WTC11 (cell line): ENCODE measurements around the gene ETV2. TPM values are rescaled to one million over a fixed set of nuclear protein-coding genes. Genes with fewer than 3 reads are reported as not detected.

ENCODE experiments used
- ATAC-seq: fragments of 200-7000 bp; cut with Tn5 transposase; 2 replicates; pipeline ENCODE4 v1.10.0; 2021; ENCODE audit warnings: mild to moderate bottlenecking, moderate library complexity
- CTCF ChIA-PET: fragments of 300-600 bp; sonication (Branson Sonifier 250); formaldehyde crosslinking; loops from one replicate; lab custom pipeline; 2021; ENCODE audit warnings: antibody characterized with exemption; lab: Charles Lee
- POLR2A ChIA-PET: fragments of 350-600 bp; sonication (Branson Sonifier 250); formaldehyde crosslinking; loops from one replicate; lab custom pipeline; 2021; ENCODE audit warnings: antibody characterized with exemption; lab: Charles Lee
- DNase-seq: peaks from one replicate; pipeline ENCODE4 v3.0.0; 2021; ENCODE audit warnings: low spot score
- H3K27ac Mint-ChIP-seq: 2 replicates; pipeline ENCODE4 v1.8.0; 2021; ENCODE audit warnings: mixed read lengths
- H3K27me3 Mint-ChIP-seq: 2 replicates; pipeline ENCODE4 v1.8.0; 2021; ENCODE audit warnings: low read depth, mild to moderate bottlenecking, moderate library complexity, mixed read lengths
- H3K36me3 Mint-ChIP-seq: 2 replicates; pipeline ENCODE4 v1.8.0; 2021; ENCODE audit warnings: mixed read lengths
- H3K4me1 Mint-ChIP-seq: 2 replicates; pipeline ENCODE4 v1.8.0; 2022; ENCODE audit warnings: mixed read lengths
- H3K4me3 Mint-ChIP-seq: 2 replicates; pipeline ENCODE4 v1.8.0; 2021; ENCODE audit warnings: mild to moderate bottlenecking, moderate library complexity, mixed read lengths
- H3K9me3 Mint-ChIP-seq: 2 replicates; pipeline ENCODE4 v1.8.0; 2021; ENCODE audit warnings: mixed read lengths
- ETV6 ChIP-seq: sonication (generic); formaldehyde crosslinking; IDR thresholded peaks from 2 replicates; pipeline ENCODE4 v1.8.1; 2022; ENCODE audit warnings: mild to moderate bottlenecking, missing genetic modification reagents
- JAZF1 ChIP-seq: fragments of 250-450 bp; sonication (Bioruptor Pico); IDR thresholded peaks from 2 replicates; pipeline ENCODE4 v1.9.0; 2021; ENCODE audit warnings: moderate library complexity, mild to moderate bottlenecking, inconsistent platforms
- JUN ChIP-seq: sonication (generic); formaldehyde crosslinking; IDR thresholded peaks from 2 replicates; pipeline ENCODE4 v1.8.0; 2023; ENCODE audit warnings: mild to moderate bottlenecking, missing genetic modification reagents
- KAT7 ChIP-seq: sonication (generic); formaldehyde crosslinking; IDR thresholded peaks from 2 replicates; pipeline ENCODE4 v1.8.1; 2023; ENCODE audit warnings: missing genetic modification reagents, mild to moderate bottlenecking, borderline replicate concordance
- NR3C1 ChIP-seq: sonication (generic); formaldehyde crosslinking; conservative IDR thresholded peaks from 2 replicates; pipeline ENCODE4 v1.8.1; 2023; ENCODE audit warnings: low read depth, mild to moderate bottlenecking, missing genetic modification reagents
- SMAD3 ChIP-seq: sonication (generic); formaldehyde crosslinking; IDR thresholded peaks from 2 replicates; pipeline ENCODE4 v1.8.0; 2022; ENCODE audit warnings: missing genetic modification reagents, mild to moderate bottlenecking, borderline replicate concordance
- SMAD4 ChIP-seq: sonication (generic); formaldehyde crosslinking; IDR thresholded peaks from 2 replicates; pipeline ENCODE4 v1.8.0; 2022; ENCODE audit warnings: mild to moderate bottlenecking, missing genetic modification reagents
- TEAD1 ChIP-seq: sonication (generic); formaldehyde crosslinking; IDR thresholded peaks from 2 replicates; pipeline ENCODE4 v1.8.0; 2022; ENCODE audit warnings: mild to moderate bottlenecking, missing genetic modification reagents
- ZNF263 ChIP-seq: sonication (generic); formaldehyde crosslinking; IDR thresholded peaks from 2 replicates; pipeline ENCODE4 v1.8.1; 2022; ENCODE audit warnings: low read depth, mild to moderate bottlenecking, moderate library complexity, missing genetic modification reagents
- total RNA-seq: library from RNA; stranded (reverse); gene quantifications from 3 replicates; pipeline ENCODE4 v1.2.3, GENCODE V29; 2021
- TF ChIP-seq, protein P1 (sequence below): sonication (generic); formaldehyde crosslinking; IDR thresholded peaks from 2 replicates; pipeline ENCODE4 v1.8.0; 2022; ENCODE audit warnings: missing genetic modification reagents
- TF ChIP-seq, protein P2 (sequence below): sonication (generic); formaldehyde crosslinking; IDR thresholded peaks from 2 replicates; pipeline ENCODE4 v1.8.0; 2023; ENCODE audit warnings: missing genetic modification reagents, mild to moderate bottlenecking, borderline replicate concordance
- TF ChIP-seq, protein P3 (sequence below): fragments of 250-450 bp; sonication (Bioruptor Pico); IDR thresholded peaks from 2 replicates; pipeline ENCODE4 v1.9.0; 2021; ENCODE audit warnings: mild to moderate bottlenecking
- TF ChIP-seq, protein P4 (sequence below): sonication (generic); formaldehyde crosslinking; IDR thresholded peaks from 2 replicates; pipeline ENCODE4 v1.8.1; 2023; ENCODE audit warnings: mild to moderate bottlenecking, missing genetic modification reagents

ETV2 gene
- total RNA-seq, 1 experiment from 2014 or later = 1.7 TPM

DNA sequence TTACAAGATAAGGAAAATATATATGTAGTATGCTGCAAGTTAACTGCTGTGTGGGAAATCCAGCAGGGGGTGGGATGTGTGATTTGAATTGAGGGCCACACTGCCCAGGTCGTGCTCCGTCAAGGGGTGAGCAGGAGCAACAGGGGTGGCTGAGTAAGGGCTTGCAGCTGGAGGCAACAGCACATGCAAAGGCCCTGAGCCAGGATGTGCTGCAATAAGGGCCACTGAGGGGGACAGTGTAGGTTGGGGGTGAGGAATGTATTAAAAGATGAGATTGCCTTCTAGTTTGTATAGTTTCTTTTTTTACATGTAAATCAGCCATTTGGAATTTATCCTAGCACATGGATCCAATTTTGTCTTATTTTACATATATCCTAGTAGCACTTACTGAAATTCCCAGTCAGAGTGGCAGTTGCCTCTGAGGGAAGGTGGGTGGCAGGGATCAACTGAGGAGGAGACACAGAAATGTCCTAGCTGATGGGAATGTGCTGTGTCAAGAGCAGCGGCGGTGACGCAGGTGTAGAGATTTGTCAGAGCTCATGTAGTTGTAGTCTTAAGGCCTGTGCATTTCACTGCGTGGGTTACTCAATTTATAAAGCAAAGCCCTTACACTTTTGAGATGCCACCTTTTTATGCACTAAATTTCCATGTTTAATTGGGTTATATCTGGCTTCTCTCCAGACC, 18.1 kb upstream of the ETV2 start:
- POLR2A ChIA-PET = no interaction called here
- Mint-ChIP-seq H3K27me3 (no peaks in the 10 kb centered on the region), H3K4me3 (no peak overlapping the region), H3K27ac (no peak overlapping the region), H3K4me1 (peaks cover 5% of the 10 kb centered on the region), H3K9me3 (no peaks in the 10 kb centered on the region), H3K36me3 (no peaks in the 10 kb centered on the region; the same call in 1 of the 2 replicates)
- ATAC-seq (no peak), DNase-seq (no peak)
- CTCF ChIA-PET = interaction anchor here (0.6 to 1.2 kb wide), 3 partner anchors 11 to 489 kb away, joined by 3 to 4 read pairs (median 3); partner anchors contain the start of genes HAUS5 and LGI4
- TF ChIP-seq SMAD4 (CRISPR knock-in tag) (no peak), JAZF1 (CRISPR knock-in tag) (no peak), ETV6 (CRISPR knock-in tag) (no peak), ZNF263 (CRISPR knock-in tag) (no peak), NR3C1 (CRISPR knock-in tag) (no peak), TEAD1 (CRISPR knock-in tag) (no peak), KAT7 (no peak), JUN (no peak), SMAD3 (no peak)
- TF ChIP-seq, protein P1, sequence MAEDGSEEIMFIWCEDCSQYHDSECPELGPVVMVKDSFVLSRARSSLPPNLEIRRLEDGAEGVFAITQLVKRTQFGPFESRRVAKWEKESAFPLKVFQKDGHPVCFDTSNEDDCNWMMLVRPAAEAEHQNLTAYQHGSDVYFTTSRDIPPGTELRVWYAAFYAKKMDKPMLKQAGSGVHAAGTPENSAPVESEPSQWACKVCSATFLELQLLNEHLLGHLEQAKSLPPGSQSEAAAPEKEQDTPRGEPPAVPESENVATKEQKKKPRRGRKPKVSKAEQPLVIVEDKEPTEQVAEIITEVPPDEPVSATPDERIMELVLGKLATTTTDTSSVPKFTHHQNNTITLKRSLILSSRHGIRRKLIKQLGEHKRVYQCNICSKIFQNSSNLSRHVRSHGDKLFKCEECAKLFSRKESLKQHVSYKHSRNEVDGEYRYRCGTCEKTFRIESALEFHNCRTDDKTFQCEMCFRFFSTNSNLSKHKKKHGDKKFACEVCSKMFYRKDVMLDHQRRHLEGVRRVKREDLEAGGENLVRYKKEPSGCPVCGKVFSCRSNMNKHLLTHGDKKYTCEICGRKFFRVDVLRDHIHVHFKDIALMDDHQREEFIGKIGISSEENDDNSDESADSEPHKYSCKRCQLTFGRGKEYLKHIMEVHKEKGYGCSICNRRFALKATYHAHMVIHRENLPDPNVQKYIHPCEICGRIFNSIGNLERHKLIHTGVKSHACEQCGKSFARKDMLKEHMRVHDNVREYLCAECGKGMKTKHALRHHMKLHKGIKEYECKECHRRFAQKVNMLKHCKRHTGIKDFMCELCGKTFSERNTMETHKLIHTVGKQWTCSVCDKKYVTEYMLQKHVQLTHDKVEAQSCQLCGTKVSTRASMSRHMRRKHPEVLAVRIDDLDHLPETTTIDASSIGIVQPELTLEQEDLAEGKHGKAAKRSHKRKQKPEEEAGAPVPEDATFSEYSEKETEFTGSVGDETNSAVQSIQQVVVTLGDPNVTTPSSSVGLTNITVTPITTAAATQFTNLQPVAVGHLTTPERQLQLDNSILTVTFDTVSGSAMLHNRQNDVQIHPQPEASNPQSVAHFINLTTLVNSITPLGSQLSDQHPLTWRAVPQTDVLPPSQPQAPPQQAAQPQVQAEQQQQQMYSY (CRISPR knock-in tag) = no peak
- TF ChIP-seq, protein P2, sequence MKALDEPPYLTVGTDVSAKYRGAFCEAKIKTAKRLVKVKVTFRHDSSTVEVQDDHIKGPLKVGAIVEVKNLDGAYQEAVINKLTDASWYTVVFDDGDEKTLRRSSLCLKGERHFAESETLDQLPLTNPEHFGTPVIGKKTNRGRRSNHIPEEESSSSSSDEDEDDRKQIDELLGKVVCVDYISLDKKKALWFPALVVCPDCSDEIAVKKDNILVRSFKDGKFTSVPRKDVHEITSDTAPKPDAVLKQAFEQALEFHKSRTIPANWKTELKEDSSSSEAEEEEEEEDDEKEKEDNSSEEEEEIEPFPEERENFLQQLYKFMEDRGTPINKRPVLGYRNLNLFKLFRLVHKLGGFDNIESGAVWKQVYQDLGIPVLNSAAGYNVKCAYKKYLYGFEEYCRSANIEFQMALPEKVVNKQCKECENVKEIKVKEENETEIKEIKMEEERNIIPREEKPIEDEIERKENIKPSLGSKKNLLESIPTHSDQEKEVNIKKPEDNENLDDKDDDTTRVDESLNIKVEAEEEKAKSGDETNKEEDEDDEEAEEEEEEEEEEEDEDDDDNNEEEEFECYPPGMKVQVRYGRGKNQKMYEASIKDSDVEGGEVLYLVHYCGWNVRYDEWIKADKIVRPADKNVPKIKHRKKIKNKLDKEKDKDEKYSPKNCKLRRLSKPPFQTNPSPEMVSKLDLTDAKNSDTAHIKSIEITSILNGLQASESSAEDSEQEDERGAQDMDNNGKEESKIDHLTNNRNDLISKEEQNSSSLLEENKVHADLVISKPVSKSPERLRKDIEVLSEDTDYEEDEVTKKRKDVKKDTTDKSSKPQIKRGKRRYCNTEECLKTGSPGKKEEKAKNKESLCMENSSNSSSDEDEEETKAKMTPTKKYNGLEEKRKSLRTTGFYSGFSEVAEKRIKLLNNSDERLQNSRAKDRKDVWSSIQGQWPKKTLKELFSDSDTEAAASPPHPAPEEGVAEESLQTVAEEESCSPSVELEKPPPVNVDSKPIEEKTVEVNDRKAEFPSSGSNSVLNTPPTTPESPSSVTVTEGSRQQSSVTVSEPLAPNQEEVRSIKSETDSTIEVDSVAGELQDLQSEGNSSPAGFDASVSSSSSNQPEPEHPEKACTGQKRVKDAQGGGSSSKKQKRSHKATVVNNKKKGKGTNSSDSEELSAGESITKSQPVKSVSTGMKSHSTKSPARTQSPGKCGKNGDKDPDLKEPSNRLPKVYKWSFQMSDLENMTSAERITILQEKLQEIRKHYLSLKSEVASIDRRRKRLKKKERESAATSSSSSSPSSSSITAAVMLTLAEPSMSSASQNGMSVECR (CRISPR knock-in tag) = no peak
- TF ChIP-seq, protein P3, sequence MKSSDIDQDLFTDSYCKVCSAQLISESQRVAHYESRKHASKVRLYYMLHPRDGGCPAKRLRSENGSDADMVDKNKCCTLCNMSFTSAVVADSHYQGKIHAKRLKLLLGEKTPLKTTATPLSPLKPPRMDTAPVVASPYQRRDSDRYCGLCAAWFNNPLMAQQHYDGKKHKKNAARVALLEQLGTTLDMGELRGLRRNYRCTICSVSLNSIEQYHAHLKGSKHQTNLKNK (CRISPR knock-in tag) = no peak

DNA sequence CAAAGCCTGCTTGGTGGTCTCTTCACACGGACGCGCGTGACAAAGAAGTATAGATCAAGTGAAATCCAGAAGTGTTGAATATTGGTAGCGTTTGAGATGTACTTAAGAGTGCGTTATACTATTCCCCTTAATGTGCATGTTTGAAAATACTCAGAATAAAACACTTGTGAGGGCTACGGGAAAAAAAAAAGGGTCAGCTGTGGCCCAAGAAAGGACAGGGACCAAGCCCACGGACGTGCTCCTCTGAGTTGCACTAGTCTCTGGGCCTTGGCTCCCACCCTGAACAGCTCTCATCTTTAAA, 13.3 kb upstream of the ETV2 start:
- Mint-ChIP-seq H3K4me1 (peaks cover 7% of the 10 kb centered on the region), H3K36me3 (peaks cover 24% of the 10 kb centered on the region), H3K27ac (peak overlapping the region; percentile 95), H3K27me3 (no peaks in the 10 kb centered on the region), H3K4me3 (peak overlapping the region; percentile 95), H3K9me3 (no peaks in the 10 kb centered on the region)
- DNase-seq (no peak), ATAC-seq (no peak)
- TF ChIP-seq, protein P4, sequence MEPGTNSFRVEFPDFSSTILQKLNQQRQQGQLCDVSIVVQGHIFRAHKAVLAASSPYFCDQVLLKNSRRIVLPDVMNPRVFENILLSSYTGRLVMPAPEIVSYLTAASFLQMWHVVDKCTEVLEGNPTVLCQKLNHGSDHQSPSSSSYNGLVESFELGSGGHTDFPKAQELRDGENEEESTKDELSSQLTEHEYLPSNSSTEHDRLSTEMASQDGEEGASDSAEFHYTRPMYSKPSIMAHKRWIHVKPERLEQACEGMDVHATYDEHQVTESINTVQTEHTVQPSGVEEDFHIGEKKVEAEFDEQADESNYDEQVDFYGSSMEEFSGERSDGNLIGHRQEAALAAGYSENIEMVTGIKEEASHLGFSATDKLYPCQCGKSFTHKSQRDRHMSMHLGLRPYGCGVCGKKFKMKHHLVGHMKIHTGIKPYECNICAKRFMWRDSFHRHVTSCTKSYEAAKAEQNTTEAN (CRISPR knock-in tag) = no peak
- ChIA-PET POLR2A (no interaction called here), CTCF (interaction anchor here (0.7 kb wide), 1 partner anchor 8 kb away, joined by 3 read pairs; no protein-coding TSS in a partner anchor)
